ENCODE data around the gene S100A7A.
A peak's percentile ranks its signal among the peaks of the same experiment; 100 is the strongest.

Gene S100A7A

DNA sequence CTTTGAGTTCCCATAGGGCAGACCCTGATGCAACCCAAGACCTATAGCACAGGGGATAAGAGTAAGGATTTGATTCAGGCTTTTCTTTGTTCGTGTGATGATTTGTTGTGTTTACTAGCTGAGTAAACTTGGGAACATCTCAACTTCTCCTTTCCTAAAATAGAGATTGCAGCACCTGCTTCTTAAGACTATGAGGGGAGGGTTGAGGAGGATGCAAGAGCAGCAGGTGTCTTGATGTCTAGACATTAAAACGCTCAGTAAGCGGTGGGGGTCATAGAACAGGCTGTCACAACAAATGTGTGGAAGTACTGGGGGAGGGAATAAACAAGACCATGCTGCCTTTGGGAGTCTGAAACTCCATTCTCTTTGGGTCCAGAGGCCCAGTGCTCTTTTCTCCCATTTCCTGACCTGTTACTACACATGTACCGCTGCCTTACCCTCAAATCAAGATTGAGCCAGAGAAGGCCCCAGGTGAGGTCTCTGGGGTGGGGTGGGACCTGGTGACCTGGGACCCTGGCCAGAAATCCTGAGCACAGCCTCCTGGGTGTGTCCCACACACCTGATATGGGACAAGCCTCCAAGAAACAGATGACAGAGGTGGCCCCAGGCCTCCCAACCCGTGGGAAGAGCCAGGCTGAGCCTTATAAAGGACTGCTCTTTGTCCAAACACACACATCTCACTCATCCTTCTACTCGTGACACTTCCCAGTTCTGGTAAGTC, at the start of gene S100A7A:
TSS of gene S100A7A (plus strand) at position 671 of the 721 bp plus-strand sequence. CDS start 1,563 bp downstream, outside the sequence.
- DNase-seq: no peak

DNA sequence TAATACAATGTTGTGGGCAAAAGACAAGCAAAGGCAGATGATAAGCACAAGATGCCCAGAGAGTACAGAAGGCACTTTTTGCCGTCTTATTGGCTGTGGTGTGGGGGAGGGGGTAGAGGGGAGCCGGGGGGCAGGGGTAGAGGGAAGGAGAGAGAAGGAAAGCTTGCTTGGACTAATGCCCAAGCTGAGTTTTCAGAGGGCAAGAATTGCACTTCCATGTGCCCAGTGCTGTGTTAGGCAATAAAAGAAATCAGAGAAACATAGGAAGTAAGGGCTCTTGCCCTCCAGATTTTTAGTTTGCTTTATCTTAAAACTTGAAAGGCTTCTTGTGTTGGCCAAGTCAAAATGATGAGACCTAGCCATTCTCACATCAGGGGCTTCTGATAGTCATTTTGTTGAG, 49.2 kb upstream of the S100A7A start:
- DNase-seq: no peak

DNA sequence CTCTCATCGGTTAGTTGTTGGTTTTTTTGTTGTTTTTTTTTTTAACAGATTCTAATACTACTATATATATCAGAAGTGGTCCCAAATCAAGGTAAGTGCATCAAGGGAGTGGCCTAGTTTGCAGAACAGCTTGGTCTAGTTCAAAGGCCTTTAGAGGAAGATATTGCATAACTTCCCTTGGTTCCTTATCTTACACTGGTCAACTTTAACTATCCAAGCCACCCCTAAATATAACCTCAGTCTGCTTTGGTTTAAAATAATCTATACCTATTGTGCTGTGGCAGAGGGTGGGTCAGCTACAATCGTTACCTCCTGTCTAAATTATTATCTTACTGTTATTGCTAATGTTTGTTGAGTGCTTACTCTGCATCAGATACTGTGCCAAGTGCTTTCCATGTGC, 47.8 kb upstream of the S100A7A start:
- no peak for DNase-seq

DNA sequence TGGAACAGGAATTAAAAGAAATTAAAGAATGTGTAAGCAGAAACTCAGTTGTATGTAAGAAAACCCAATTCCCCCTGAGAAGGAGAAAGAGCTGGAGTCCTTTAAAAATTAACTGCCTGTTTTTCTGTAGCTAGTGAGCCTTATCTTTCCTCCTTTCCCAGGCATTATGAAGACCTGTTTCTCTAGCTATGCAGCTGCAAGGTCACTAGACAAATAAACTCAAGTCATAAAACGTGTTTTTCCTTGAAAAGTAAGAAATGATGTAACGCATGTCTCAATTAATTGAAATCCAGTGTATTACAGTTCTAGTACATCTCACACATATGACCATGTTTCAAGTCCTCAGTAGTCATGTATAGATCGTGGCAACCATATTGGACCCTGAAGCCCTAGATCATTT, 46.2 kb upstream of the S100A7A start:
- DNase-seq: no peak

DNA sequence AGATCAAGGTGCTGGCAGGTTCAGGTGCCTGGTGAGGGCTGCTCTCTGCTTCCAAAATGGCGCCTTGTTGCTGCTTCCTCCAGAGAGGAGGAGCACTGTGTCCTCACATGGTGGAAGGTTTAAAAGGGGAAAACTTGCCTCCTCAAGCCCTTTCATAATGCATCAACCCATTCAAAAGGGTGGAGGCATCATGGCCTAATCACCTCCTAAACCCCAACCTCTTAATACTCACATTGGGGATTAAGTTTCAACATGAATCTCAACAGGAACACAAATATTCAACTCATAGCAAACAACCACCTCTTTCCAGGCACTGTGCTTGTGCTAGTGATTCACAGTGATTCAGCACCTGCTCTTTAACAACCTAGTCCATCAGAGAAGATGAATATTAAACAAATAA, 45.1 kb upstream of the S100A7A start:
- DNase-seq: no peak

DNA sequence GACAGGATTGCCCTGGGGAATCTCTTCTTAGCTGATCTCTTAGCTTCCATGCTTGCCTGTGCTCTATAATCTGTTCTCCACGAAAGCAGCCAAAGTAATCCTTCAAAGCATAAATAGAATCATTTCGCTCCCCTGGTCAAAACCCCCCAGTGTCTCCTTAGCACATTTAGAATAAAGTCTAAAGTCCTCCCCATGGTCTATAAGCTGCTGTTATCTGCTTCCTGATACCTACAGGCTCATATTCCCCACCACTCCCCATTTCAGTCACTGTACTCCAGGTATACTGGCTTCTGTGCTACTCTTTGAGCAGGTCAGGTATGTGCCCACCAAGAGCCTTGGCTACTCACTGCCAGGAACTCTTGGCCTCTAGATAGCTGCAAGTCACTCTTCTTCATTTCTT, 43.7 kb upstream of the S100A7A start:
- DNase-seq: no peak

DNA sequence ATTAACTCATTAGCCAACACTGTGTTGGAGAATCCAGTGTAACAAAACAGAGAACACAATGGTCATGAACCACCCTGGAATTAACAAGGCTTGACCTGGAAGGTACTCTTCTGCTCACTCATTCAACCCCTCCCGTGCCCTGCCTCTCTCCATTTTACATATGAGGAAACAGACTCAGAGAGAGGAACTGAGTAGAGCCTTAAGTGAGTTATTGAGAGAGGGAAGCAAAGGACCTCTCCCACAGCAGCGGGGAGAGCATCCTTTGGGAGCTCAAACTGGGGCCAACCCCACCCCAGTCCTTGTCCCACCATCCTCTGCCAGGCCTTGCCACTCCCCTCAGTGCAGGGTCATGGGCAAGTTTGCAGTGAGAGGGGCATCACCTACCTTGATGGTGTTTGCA, 42.2 kb upstream of the S100A7A start:
- no peak for DNase-seq

DNA sequence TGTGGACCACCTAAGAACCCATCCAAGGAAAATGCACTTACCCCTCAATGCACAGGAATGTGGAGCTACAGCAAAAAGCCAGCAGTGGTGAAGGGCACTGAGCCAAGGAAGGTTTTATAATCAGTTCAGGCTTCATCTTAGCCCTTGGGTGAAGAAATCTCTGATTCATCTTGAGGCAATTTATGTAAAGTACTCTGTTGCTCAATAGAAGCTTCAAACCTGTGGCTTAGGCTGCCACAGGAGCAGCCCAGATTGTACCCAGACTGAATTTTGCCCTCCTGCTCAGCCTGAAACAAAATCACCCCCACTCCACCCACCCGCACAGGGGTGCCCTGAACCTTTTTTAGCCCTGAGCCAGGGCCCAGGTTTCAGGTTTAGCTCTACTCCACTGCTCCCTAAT, 40.8 kb upstream of the S100A7A start, which contains the start of gene S100A12:
TSS of gene S100A12 (minus strand) at position 111 of the 400 bp plus-strand sequence. CDS start 1,029 bp downstream, outside the sequence.
- no peak for DNase-seq

DNA sequence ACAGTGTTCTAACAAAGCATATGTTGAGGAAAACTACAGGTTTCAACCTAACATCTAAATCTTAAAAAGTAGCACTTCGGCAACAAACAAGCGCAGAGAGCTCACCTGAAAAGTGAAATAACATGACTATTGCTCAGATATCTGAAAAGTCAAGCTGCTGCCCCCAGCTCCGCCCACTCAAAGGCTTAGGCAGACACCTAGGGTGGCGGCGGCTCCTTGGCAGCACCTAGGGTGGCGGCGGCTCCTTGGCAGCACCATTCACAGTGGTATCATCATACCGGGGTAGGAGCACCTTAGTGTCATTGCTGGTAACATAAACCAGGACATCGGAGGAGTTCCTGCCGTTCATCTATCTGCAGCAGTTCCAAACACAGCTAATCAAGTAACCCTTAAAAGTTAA, 36.7 kb upstream of the S100A7A start:
- no peak for DNase-seq

DNA sequence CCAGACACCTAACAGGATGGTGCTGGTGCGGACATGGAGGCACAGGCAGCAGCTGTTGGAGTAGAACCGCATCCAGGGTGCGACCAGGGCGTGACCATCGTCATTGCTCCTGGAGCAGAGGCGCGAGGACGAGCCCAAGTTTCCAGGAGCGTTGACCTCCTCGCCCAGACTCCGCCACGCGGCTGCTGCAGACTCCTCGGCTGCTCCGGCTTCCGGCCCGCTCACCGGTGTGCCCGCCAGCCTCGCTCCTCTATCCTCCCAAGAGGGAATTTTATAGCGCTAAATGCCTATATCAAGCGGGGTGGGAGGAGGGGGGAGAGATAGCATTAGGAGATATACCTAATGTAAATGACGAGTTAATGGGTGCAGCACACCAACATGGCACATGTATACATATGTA, 35.6 kb upstream of the S100A7A start:
- DNase-seq: no peak

DNA sequence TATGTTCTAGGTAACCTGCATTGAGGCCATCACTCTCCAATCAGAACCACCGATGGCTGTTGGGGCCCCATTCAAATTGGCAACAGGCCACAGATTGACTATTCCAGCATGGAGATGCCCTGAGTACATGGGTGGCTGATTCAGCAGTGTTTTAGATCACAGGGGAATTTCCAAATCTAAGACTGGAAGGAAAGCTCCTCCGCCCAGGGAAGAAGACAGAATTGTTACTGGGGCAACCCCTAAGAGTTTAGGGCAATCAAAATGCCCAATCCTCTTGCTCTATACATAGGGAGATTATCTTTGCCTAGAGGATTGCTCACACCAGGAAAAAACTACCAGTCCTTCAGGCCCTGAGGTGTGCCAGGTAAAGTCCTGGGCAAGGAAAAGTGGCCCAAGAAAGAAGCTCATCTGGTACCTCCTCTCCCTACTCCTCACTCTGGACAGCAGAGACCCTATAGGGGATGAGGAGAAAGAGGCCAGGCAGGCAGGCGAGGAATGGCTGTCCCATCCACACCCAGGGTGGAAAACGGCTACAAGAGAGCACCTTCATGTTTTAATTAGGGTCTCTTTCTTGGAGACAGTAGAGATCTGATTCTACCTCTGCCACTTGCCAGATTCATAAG, 31.3 kb upstream of the S100A7A start:
- no peak for DNase-seq

DNA sequence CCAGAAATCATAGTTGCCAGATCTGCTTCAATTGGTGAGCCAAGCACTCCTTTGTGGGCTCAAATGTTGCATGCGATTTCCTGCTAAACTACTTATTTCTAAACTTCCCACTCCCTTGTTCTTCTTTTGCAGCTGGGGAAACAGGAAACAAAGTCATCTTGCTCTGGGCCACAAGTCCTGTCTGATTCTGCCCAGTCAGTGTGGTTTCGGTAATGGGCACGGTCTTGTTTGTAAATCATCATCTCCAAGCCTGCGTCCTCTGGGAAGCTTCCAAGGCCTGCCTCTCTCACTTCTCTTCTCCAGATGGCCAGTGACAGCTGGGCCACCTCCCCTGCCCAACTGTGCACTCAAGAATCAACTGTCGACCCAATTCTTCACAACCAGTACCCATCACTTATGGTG, 29.8 kb upstream of the S100A7A start:
- DNase-seq: no peak

DNA sequence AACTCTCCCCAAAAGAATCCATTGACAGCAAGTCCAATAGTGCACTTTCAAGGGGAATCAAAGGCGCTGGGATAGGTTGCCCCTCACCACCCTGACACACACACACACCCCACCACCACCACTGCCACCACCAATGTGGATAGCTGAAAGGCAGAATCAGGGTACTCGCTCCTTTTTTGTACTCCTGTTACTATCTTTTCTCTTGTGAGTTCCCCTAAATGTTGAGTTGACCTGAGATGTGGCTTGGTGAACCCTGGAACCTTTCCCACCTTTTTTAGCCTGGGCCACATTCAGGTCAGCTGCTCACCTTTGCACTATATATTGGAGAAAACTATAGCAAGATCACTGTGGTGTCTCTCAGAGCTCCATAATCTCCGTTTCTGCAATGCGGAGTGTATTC, 29.3 kb upstream of the S100A7A start:
- DNase-seq: no peak

DNA sequence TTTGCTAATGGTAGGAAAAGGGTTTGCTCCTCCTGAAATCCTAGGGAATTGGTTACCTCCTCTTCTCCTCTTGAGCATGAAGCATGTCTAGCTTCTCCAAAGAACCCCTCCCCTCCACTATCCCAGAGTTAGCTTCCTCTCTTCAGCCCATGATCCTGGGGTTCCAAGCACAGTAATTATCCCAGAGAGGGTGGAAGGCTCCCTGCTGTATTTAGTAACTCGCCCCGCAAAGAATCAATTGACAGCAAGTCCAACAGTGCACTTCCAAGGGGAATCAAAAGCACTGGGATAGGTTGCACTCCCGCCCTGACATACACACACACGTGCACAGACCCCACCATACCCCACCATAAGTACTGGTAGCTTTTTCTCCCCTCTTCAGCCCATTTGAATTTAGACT, 28.5 kb upstream of the S100A7A start:
- DNase-seq: no peak

DNA sequence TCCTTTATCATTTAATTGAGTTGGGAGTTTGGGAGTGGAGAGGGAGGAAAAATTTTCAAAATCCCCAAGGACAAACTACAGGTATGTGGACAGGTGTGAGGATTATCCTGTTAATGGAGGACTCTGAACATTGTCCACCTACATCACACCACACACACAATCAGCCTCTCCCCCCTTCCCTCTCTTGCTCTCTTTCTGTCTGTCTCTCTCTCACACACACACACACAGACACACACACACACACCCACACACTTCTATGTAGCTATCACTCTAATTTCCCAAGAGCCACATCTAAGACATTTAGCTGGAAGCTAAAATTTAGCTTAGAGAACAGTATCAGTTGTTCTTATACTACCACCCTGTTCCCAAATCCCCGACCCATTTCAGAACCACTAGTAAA, 26.9 kb upstream of the S100A7A start:
- no peak for DNase-seq

DNA sequence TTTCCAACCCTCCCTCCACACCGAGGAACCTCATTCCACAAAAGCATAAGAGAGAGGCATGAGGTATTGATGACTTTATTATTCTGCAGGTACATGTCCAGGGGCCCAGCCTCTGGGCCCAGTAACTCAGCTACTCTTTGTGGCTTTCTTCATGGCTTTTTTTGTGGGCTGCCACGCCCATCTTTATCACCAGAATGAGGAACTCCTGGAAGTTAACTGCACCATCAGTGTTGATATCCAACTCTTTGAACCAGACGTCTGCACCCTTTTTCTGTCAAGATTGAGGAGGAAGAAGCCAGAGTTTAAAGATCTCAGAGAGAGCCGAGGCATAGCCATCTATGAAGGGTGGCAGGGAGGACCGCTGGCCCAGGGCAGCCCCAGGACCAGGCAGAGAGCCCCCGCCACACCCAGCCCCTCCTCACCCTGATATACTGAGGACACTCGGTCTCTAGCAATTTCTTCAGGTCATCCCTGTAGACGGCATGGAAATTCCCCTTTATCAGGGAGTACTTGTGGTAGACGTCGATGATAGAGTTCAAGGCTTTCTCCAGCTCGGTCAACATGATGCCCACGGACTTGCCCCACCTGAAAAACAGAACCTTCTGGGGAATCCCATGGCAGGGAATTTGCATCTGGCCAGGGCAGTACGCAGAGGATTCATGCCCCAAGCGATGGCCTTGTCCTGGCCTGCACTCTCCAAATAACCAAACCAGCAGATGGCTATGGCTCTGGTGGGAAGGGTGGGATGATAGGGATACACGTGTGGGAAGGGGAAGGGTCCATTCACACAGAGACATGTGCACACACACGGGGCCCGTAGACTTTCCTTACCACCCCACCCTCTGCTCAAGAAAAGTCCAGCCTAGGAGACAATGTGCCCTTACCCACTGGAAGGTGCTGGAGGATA, 26.1 kb upstream of the S100A7A start:
- DNase-seq: no peak

DNA sequence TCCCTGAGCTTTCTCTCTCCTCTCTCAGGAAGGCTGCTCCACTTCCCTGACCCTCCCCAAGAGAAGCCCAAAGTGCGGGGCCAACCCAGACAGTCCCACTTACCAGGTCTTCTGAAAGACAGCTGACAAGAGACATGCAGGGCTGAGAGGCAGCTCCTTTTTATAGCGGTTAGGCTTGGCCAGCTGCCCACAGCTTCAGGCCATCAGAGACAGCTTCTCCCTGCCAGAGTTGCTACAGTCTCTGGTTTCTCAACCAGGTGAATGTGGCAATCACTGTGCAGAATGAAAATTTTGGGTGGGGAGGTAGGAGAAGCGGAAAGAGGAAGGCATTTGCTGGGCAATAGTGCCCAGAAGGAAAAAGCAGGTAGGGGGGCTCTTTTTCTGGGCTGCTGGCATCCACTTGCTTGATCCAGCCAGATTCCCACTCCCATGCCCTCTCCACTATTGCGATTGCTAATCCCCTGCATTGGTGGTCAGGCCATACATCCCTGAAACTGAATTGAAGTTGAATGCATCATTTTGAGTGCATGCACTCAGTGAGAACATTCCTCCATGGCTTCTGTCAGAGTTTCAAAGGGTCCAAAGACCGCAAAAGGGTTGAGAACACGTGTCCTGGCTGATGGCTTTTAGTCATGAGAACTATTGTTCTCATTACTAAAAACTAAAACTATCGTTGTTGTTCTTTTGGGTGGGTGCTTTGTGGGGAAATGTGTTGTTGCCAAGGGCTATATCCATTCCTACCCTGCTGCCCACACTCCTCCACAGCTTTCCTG, 25.2 kb upstream of the S100A7A start, which contains the start of gene S100A8:
TSS of gene S100A8 (minus strand) at position 136 of the 773 bp plus-strand sequence. CDS start 538 bp downstream, outside the sequence.
- peak; percentile 27 for DNase-seq

DNA sequence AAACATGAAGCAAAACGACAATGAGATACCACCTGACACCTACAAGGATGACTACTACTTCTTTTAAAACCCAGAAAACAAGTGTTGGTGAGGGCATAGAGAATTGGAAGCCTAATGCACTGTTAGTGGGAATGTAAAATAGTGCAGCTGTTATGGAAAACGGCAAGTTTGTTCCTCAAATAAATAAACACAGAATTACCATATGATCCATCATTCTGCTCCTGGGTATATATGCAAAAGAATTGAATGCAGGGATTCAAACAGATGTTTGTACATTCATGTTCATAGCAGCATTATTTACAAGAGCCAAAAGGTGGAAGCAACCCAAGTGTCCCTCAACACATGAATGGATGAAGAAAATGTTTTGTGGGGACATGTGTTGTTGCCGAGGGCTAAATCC, 24.1 kb upstream of the S100A7A start:
- DNase-seq: no peak

DNA sequence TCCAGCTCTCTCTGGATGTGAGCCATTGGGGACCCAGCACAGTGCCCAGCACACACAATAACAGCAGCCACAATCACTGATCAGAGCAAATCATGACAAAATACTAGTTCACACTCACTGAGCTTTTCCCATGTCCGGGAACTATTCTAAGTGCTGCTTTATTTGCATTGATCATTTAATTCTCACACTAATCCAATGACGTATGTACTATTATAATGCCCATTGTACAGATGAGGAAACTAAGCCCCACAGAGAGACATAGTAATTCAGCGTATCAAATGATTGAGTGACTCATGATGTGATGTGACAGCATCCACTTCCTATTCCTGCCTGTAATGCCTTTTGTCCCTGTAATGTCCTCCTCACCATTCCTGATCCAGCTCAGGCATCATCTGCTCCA, 23.5 kb upstream of the S100A7A start:
- DNase-seq: no peak

DNA sequence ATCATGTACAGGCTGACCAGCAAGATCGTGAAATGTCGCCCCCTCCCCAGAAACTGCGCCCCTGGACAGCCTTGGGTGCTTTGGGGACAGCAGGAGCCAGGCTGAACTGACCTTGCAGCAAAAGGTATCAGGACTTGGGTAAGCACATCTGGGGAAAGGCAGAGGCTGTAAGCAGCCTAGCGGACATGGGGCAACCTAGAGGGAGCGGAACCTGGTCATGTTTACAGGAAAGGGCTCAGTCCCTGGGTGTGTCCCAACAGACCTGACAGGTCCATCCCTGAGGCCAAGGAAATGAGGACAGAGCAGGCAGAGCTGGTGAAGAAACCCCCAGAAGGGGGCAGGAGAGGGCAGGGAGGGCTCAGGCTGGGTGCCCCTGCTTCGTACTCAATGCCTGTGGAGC, 22.4 kb upstream of the S100A7A start:
- no peak for DNase-seq

DNA sequence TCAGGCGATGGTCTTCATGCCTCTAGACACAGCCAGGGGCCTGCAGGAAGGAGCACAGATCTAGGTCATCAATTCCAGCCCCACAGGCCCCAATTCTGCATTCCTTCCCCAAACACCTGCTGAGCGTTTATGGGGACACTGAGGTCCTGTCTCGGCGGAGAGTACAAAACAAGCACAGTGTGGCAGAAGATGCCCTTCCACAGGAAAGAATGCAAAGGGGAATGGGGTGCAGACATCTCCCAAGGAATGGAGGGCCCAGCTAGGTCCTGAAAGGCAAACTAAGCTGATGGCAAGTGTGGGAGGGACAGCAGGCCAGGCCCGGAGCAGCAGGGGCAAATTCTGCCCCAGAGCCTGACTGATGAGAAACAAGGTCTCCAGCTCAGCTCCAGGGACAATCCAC, 21.9 kb upstream of the S100A7A start:
- no peak for DNase-seq

DNA sequence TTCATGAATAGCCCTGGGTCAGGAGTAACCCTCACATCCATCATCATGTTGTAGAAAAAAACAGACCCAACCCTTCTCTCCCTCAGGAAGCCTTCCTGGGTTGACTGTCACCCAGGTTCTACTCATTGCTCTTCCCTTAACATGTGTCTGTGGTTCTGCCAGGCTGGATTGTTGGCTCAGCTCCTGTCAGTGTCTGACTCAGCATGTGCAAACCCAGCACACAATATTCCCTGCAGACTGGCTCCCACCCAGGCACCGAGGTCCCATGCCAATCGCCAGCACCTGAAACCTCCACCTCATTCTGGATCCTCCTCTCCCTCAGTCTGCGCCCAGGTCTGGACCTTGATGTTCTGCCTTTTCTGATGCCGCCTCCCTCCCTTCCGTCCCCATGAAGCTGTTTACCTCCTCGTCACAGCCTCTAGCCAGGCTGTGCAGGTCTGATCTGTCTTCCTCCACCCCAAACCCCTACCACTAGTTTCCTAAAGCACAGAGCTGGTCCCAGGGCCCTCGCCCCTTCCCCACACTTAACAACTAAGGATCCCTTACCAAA, 21.1 kb upstream of the S100A7A start:
- DNase-seq: no peak
